SU-DHL-6 (cell line): Measurements from ENCODE around the gene ZDHHC11.

Experiments used
- CTCF ChIP-seq: fragments of 200-600 bp; sonication (generic); IDR thresholded peaks from one replicate; pipeline ENCODE4 v1.5.1; 2017; ENCODE audit warnings: antibody characterized with exemption, mild to moderate bottlenecking, low read length, moderate library complexity; ENCODE audit not compliant: insufficient read depth, poor library complexity, severe bottlenecking
- EZH2phosphoT487 ChIP-seq: fragments of 200-600 bp; sonication (generic), shearing (Covaris generic); conservative IDR thresholded peaks from 2 replicates; pipeline ENCODE4 v1.6.1; 2018; ENCODE audit warnings: mild to moderate bottlenecking, antibody characterized with exemption, low read length, moderate library complexity, mixed read lengths

DNA sequence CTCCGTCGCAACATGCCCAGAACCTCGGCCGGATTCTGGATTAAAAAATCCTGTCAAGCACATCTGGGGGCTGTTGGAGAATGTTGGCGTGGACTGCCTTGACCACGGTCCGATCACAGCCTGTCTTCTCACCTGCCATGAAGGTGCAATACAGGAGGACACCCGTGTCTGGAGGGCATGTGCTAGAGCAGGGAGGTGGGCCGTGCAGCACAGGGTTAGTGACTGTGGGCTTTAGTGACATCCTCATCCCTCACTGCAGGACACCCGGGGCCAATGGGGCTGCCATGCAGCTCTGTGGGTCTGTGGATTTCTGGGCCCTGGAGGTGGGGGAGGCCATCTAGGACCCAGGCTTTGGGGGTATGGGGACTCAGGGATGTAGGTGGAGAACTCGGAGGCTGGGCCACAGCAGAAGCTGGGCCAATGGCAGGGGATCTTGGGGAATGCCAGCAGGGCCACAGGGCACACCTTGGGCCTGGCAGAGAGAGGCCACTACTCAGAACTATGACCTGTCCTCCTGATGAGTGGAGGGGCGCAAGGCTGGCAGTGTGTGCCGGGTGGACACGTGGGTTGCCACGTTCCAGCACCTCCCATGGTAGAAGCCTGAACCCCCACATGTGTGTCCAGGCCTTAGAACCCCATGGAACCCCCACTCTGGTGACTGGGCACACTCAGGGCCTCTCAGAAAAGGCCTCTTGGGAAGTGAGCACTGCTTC, 89.6 kb downstream of the ZDHHC11 start:
- no peak for TF ChIP-seq EZH2phosphoT487
- no peak for TF ChIP-seq CTCF
